Measurements from ENCODE around the gene AIG1.

AIG1 gene

GRCh38 chr6:143195349-143195845 is 134.7 kb downstream of the AIG1 start:
- TF ChIP-seq, protein P1, sequence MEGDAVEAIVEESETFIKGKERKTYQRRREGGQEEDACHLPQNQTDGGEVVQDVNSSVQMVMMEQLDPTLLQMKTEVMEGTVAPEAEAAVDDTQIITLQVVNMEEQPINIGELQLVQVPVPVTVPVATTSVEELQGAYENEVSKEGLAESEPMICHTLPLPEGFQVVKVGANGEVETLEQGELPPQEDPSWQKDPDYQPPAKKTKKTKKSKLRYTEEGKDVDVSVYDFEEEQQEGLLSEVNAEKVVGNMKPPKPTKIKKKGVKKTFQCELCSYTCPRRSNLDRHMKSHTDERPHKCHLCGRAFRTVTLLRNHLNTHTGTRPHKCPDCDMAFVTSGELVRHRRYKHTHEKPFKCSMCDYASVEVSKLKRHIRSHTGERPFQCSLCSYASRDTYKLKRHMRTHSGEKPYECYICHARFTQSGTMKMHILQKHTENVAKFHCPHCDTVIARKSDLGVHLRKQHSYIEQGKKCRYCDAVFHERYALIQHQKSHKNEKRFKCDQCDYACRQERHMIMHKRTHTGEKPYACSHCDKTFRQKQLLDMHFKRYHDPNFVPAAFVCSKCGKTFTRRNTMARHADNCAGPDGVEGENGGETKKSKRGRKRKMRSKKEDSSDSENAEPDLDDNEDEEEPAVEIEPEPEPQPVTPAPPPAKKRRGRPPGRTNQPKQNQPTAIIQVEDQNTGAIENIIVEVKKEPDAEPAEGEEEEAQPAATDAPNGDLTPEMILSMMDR (IDR thresholded peaks at IDR 0.05; ENCODE audit: low read depth, low read length), result no peak

DNA sequence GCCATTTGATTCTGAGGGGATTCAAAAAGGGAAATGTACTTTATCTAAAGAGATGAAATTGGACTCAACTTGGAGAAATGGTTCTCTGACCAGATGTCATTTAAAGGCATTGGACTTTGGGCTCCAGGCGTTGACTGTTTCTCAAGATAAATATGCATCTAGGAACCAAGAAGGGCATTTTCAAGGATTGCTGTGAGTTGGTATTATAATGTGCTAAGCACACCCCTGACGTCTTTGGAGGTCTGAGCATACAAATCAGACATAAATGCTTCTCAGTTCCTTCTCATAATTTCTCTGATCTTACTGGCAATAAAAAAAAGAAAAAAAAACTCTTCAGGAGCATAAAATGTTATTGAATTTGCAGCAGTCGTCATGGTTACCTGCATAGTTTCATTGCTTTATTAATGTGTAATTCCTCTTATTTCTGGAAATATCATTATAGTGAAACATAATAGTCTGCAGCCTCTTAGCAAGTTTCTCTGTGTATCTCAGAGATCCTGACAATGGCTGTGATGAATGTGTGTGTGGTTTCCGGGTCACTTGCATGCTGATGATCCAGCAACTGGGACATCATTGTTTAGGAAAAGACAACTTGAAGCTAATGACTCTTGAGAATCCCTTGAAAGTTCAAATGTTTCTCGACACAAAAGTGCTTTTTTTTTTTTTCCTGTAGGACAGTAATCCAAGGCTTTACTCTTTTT is 136.0 kb downstream of the AIG1 start:
- no peaks in the 10 kb centered on the region for H3K36me3 ChIP-seq
- H3K9me3 ChIP-seq (ENCODE audit: severe bottlenecking), result no peaks in the 10 kb centered on the region
- no peak for DNase-seq
- H3K4me3 ChIP-seq (ENCODE audit: low read depth, low read length), result no peak overlapping the region
- TF ChIP-seq, protein P1 (IDR thresholded peaks at IDR 0.05; ENCODE audit: low read depth, low read length), result no peak
- no peaks in the 10 kb centered on the region for H3K27me3 ChIP-seq (ENCODE audit: insufficient read depth, low read depth, severe bottlenecking)
- no peak overlapping the region for H3K27ac ChIP-seq

More at GRCh38 chr6:143195349-143195845, 134.7 kb downstream of the AIG1 start:
- Histone ChIP-seq H3K27me3 (ENCODE audit: insufficient read depth, low read depth, severe bottlenecking) (no peaks in the 10 kb centered on the region), H3K27ac (no peak overlapping the region), H3K9me3 (ENCODE audit: severe bottlenecking) (no peaks in the 10 kb centered on the region), H3K4me3 (ENCODE audit: low read depth, low read length) (no peak overlapping the region), H3K36me3 (no peaks in the 10 kb centered on the region)
- no peak for DNase-seq

GRCh38 chr6:143197377-143197776 is 136.7 kb downstream of the AIG1 start:
- no peaks in the 10 kb centered on the region for H3K9me3 ChIP-seq (ENCODE audit: severe bottlenecking)
- no peak overlapping the region for H3K4me3 ChIP-seq (ENCODE audit: low read depth, low read length)
- no peaks in the 10 kb centered on the region for H3K36me3 ChIP-seq
- TF ChIP-seq, protein P1 (IDR thresholded peaks at IDR 0.05; ENCODE audit: low read depth, low read length), result no peak
- DNase-seq, result no peak
- no peak overlapping the region for H3K27ac ChIP-seq
- no peaks in the 10 kb centered on the region for H3K27me3 ChIP-seq (ENCODE audit: insufficient read depth, low read depth, severe bottlenecking)

DNA sequence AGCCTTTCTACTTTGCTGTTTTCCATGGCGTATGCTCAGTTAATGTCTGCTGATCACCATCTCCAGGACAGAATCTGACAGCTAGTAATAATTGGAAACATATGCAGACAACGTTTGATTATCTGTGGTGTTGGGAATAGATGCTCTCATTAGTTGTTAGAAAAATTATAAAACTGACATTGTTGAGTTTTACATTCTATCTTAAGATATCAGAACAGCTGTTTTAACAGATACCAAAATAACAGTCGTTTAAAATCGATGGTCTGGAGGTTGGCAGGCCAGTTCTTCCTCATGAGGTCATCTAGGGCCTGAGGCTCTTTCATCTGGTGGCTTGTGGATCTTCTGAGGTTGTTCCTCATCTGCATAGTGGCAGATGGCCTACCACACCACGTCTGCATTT is 137.6 kb downstream of the AIG1 start:
- TF ChIP-seq, protein P1 (IDR thresholded peaks at IDR 0.05; ENCODE audit: low read depth, low read length), result no peak
- H3K27ac ChIP-seq, result no peak overlapping the region
- H3K36me3 ChIP-seq, result no peaks in the 10 kb centered on the region
- H3K9me3 ChIP-seq (ENCODE audit: severe bottlenecking), result no peaks in the 10 kb centered on the region
- DNase-seq, result no peak
- no peak overlapping the region for H3K4me3 ChIP-seq (ENCODE audit: low read depth, low read length)
- no peaks in the 10 kb centered on the region for H3K27me3 ChIP-seq (ENCODE audit: insufficient read depth, low read depth, severe bottlenecking)

DNA sequence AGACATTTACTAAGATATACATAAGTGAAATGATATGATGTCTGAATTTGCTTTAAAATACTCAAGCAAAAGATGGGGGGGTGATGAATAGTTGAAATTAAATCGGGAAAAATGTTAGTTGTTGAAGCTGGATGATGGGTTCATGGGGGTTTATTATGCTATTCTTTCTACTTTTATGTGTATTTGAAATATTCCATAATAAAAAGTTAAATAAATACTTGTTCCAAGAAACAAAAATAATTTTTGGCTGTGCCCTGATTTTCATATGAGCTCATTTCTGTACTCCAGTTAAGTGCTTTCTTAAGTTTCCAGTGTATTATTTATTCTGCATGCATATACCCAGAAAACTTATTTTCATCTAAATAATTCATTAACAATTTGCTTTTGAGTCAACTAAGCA is 138.6 kb downstream of the AIG1 start:
- H3K36me3 ChIP-seq, result no peaks in the 10 kb centered on the region
- no peak overlapping the region for H3K27ac ChIP-seq

More for the DNA sequence above, 138.6 kb downstream of the AIG1 start:
- peaks cover 3% of the 10 kb centered on the region for H3K9me3 ChIP-seq (ENCODE audit: severe bottlenecking)
- no peak for DNase-seq
- H3K27me3 ChIP-seq (ENCODE audit: insufficient read depth, low read depth, severe bottlenecking), result no peaks in the 10 kb centered on the region
- TF ChIP-seq, protein P1 (IDR thresholded peaks at IDR 0.05; ENCODE audit: low read depth, low read length), result no peak
- H3K4me3 ChIP-seq (ENCODE audit: low read depth, low read length), result no peak overlapping the region

Measured in WERI-Rb-1 (cell line).